Endothelial cell of umbilical vein (primary cell): ENCODE data around the gene SOX8. TPM values are rescaled to one million over a fixed set of nuclear protein-coding genes. Genes with fewer than 3 reads are reported as not detected.

Source experiments
- BruUV-seq: library from RNA; stranded (reverse); fragments of 400-500 nt; replicated peaks from 2 replicates; lab custom pipeline; 2021; lab: Mats Ljungman, UMichigan
- CTCF ChIA-PET: fragments of 300-600, 350-600 bp; sonication (Branson Sonifier 250); formaldehyde crosslinking; loops from one replicate; lab custom pipeline; 2021; ENCODE audit warnings: antibody characterized with exemption, inconsistent platforms; lab: Charles Lee
- POLR2A ChIA-PET: fragments of 300-600, 350-600 bp; sonication (Branson Sonifier 250); formaldehyde crosslinking; loops from one replicate; lab custom pipeline; 2021; ENCODE audit warnings: antibody characterized with exemption, inconsistent platforms; lab: Charles Lee
- DNase-seq: peaks from one replicate; pipeline ENCODE4 v3.0.0-alpha.2; 2011; ENCODE audit warnings: low read depth, low spot score
- FAIRE-seq: peaks from 2 replicates; lab custom pipeline; 2011; peaks lifted over from hg19 to GRCh38; lab: Jason Lieb, UNC
- H2AFZ ChIP-seq: 2 replicates; pipeline ENCODE4 v1.6.0; 2012; ENCODE audit warnings: low read depth, low read length, control low read depth, inconsistent platforms
- H3K27ac ChIP-seq: 2 replicates; pipeline ENCODE4 v1.5.1; 2011; ENCODE audit warnings: low read depth, mild to moderate bottlenecking, control low read depth, low read length, moderate library complexity; ENCODE audit not compliant: insufficient read depth
- H3K27me3 ChIP-seq, 2 experiments: 2 replicates each; pipeline versions ENCODE4 v1.6.0 to v1.6.1; 2011; ENCODE audit warnings: low read length in 2 of 2, mixed read lengths in 1 of 2; ENCODE audit not compliant: control insufficient read depth in 2 of 2, insufficient read depth in 2 of 2
- H3K36me3 ChIP-seq, 2 experiments: 2 replicates in 1 of 2; 3 replicates in 1 of 2; pipeline ENCODE4 v1.5.1; 2011; ENCODE audit warnings: low read length in 2 of 2, mild to moderate bottlenecking in 1 of 2, moderate library complexity in 1 of 2; ENCODE audit not compliant: control insufficient read depth in 2 of 2, insufficient read depth in 2 of 2; ENCODE audit errors: extremely low read depth in 1 of 2
- H3K4me1 ChIP-seq: 3 replicates; pipeline ENCODE4 v1.5.1; 2011; ENCODE audit warnings: mild to moderate bottlenecking, low read length; ENCODE audit not compliant: control insufficient read depth, insufficient read depth; ENCODE audit errors: extremely low read depth
- H3K4me2 ChIP-seq: 2 replicates; pipeline ENCODE4 v1.6.1; 2011; ENCODE audit warnings: low read length, control low read depth, mixed read lengths; ENCODE audit not compliant: insufficient read depth
- H3K4me3 ChIP-seq, 3 experiments: fragments of 200-600 bp in 1 of 3; sonication (generic), shearing (Covaris generic) in 1 of 3; replicated peaks in 1 of 3; 2 replicates each; pipeline ENCODE4 v1.5.1; 2011 to 2016; ENCODE audit warnings: control low read depth in 3 of 3, low read length in 3 of 3, mild to moderate bottlenecking in 2 of 3, inconsistent platforms in 1 of 3, low read depth in 1 of 3, moderate library complexity in 1 of 3; ENCODE audit not compliant: insufficient read depth in 1 of 3
- H3K79me2 ChIP-seq: 2 replicates; pipeline ENCODE4 v1.6.0; 2012; ENCODE audit warnings: low read length, inconsistent platforms; ENCODE audit not compliant: control insufficient read depth, insufficient read depth
- H3K9ac ChIP-seq: replicated peaks from 2 replicates; pipeline ENCODE3; 2011; ENCODE audit warnings: low read length, control low read depth; ENCODE audit not compliant: insufficient read depth; ENCODE audit errors: extremely low read depth
- H3K9me1 ChIP-seq: replicated peaks from 3 replicates; pipeline ENCODE4 v1.6.0; 2011; ENCODE audit warnings: mild to moderate bottlenecking, low read length; ENCODE audit not compliant: control insufficient read depth, insufficient read depth; ENCODE audit errors: extremely low read depth
- H3K9me3 ChIP-seq: replicated peaks from 2 replicates; pipeline ENCODE4 v1.5.1; 2012; ENCODE audit warnings: low read length, inconsistent platforms; ENCODE audit not compliant: control insufficient read depth, insufficient read depth
- H4K20me1 ChIP-seq: replicated peaks from 2 replicates; pipeline ENCODE3; 2011; ENCODE audit warnings: mild to moderate bottlenecking, low read length; ENCODE audit not compliant: control insufficient read depth, insufficient read depth; ENCODE audit errors: extremely low read depth
- EZH2 ChIP-seq: IDR thresholded peaks from 2 replicates; pipeline ENCODE4 v1.6.1; 2012; ENCODE audit warnings: borderline replicate concordance, low read depth, mild to moderate bottlenecking, moderate library complexity, low read length, inconsistent platforms; ENCODE audit not compliant: severe bottlenecking
- FOS ChIP-seq: IDR thresholded peaks from 2 replicates; pipeline ENCODE4 v1.6.1; 2011; ENCODE audit warnings: mild to moderate bottlenecking, low read length, moderate library complexity, borderline replicate concordance; ENCODE audit not compliant: insufficient read depth
- GATA2 ChIP-seq: IDR thresholded peaks from 2 replicates; pipeline ENCODE4 v1.7.0; 2011; ENCODE audit warnings: low read depth, mild to moderate bottlenecking, moderate library complexity, mixed read lengths, low read length; ENCODE audit not compliant: insufficient read length, insufficient read depth
- JUN ChIP-seq: IDR thresholded peaks from 2 replicates; pipeline ENCODE4 v1.6.1; 2011; ENCODE audit warnings: borderline replicate concordance, low read depth; ENCODE audit not compliant: insufficient read length, insufficient read depth
- MYC ChIP-seq: IDR thresholded peaks from one replicate; pipeline ENCODE4 v1.6.1; 2011; ENCODE audit warnings: mild to moderate bottlenecking, low read depth, low read length
- POLR2A ChIP-seq: IDR thresholded peaks from 2 replicates; pipeline ENCODE4 v1.6.1; 2012; ENCODE audit warnings: low read depth, mild to moderate bottlenecking, control low read depth, low read length
- POLR2AphosphoS5 ChIP-seq: IDR thresholded peaks from 2 replicates; pipeline ENCODE4 v1.6.1; 2012; ENCODE audit warnings: low read depth, mild to moderate bottlenecking, control low read depth, low read length, moderate library complexity; ENCODE audit not compliant: insufficient read depth
- dilution Hi-C: fragments of 300-500 bp; cut with MboI; formaldehyde crosslinking; loops from one replicate; pipeline ENCODE4 v1.15.0; 2019; ENCODE audit warnings: low sequenced_read_pairs; ENCODE audit not compliant: extremely low pct_ligation_motif_present
- intact Hi-C: fragments of 100-400 bp; cut with micrococcal nuclease; formaldehyde crosslinking; loops from one replicate; pipeline ENCODE4 v1.10.0; 2022
- polyA plus RNA-seq, 4 experiments: library from polyadenylated mRNA; depleted of rRNA in 3 of 4; stranded (reverse) in 3 of 4; unstranded in 1 of 4; fragments of >200 nt; gene quantifications; 2 replicates each; pipeline versions ENCODE4 v1.2.1 to v1.2.3, GENCODE V29; 2011 to 2012; ENCODE audit warnings: missing spikeins in 1 of 4
- total RNA-seq: library from RNA; stranded (reverse); gene quantifications from 2 replicates; pipeline ENCODE4 v1.2.3, GENCODE V29; 2021
- TF ChIP-seq, protein P1 (sequence below), 2 donors: IDR thresholded peaks; 1 replicate in 1 of 2; 2 replicates in 1 of 2; pipeline ENCODE4 v1.5.1; 2011; ENCODE audit warnings: low read length in 2 of 2, mild to moderate bottlenecking in 2 of 2, moderate library complexity in 2 of 2, control low read depth in 1 of 2, inconsistent platforms in 1 of 2, low read depth in 1 of 2; ENCODE audit not compliant: insufficient read depth in 1 of 2; ENCODE audit errors: extremely low read depth in 1 of 2
- TF ChIP-seq, protein P2 (sequence below): IDR thresholded peaks from 2 replicates; pipeline ENCODE4 v1.6.1; 2011; ENCODE audit not compliant: insufficient read depth, insufficient read length

SOX8 gene
- total and polyA plus RNA-seq, 2 donors (not counting 3 experiments of a cell fraction or from before 2014, with no cell fraction given), result 0.52 to 0.53 TPM

DNA sequence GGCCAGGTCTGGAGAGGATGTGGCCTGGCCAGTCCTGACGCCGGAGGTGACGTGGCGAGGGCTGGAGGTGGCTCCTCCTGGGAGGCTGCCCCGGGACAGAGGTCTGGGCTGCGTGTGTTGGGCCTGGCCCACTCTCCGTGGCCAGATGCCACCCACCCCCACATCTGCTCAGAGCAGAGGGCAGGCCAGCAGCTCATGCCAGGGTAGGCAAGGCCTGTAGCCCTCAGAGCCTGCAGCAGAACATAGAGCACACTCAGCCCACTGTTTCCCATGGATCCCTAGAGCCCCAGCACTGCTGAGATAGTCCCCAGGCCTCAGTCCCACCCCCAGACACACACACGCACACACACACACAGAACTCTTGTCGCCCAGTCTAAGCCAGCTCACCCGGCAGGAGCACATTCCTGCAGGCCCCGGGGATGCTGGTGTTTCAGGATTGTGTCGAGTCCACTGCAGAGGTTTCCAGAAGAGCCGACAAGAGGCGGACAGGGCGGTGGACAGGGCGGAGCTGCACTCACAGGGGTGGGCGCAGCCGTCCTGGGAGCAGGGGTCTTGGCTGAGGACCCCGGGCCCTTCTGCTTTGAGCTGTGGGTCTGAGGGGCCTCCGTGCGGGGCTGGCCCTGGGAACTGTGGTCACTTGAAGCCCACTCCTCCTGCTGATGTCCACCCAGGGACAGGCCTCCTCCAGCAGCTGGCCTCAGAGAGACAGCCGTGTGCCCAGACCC, 33.4 kb downstream of the SOX8 start:
- CTCF ChIA-PET, result no interaction called here

More for the DNA sequence above, 33.4 kb downstream of the SOX8 start:
- DNase-seq (no peak), FAIRE-seq (no peak)
- Histone ChIP-seq H3K79me2 (no peaks in the 10 kb centered on the region), H3K27ac (no peak overlapping the region), H4K20me1 (no peaks in the 10 kb centered on the region), H3K4me3 (no peak overlapping the region), H2AFZ (no peak overlapping the region), H3K9ac (no peak overlapping the region), H3K36me3 (no peaks in the 10 kb centered on the region), H3K9me1 (no peaks in the 10 kb centered on the region), H3K27me3 (no peaks in the 10 kb centered on the region), H3K9me3 (no peaks in the 10 kb centered on the region), H3K4me2 (no peak overlapping the region), H3K4me1 (no peaks in the 10 kb centered on the region)
- POLR2A ChIA-PET, result interaction anchor here (0.6 kb wide), 1 partner anchor 30 kb away, joined by 3 read pairs; no protein-coding TSS in a partner anchor
- no TSS peak for BruUV-seq
- dilution Hi-C loops (no loop called here), intact Hi-C loops (no loop called here)
- TF ChIP-seq JUN (no peak), EZH2 (no peak), POLR2AphosphoS5 (no peak), GATA2 (no peak), FOS (no peak), POLR2A (no peak), MYC (no peak)
- TF ChIP-seq, protein P1, sequence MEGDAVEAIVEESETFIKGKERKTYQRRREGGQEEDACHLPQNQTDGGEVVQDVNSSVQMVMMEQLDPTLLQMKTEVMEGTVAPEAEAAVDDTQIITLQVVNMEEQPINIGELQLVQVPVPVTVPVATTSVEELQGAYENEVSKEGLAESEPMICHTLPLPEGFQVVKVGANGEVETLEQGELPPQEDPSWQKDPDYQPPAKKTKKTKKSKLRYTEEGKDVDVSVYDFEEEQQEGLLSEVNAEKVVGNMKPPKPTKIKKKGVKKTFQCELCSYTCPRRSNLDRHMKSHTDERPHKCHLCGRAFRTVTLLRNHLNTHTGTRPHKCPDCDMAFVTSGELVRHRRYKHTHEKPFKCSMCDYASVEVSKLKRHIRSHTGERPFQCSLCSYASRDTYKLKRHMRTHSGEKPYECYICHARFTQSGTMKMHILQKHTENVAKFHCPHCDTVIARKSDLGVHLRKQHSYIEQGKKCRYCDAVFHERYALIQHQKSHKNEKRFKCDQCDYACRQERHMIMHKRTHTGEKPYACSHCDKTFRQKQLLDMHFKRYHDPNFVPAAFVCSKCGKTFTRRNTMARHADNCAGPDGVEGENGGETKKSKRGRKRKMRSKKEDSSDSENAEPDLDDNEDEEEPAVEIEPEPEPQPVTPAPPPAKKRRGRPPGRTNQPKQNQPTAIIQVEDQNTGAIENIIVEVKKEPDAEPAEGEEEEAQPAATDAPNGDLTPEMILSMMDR (IDR thresholded peaks at IDR 0.05; ENCODE audit: extremely low read depth in 1 of 2, insufficient read depth in 1 of 2, low read depth in 1 of 2, low read length in 2 of 2), result no peak
- TF ChIP-seq, protein P2, sequence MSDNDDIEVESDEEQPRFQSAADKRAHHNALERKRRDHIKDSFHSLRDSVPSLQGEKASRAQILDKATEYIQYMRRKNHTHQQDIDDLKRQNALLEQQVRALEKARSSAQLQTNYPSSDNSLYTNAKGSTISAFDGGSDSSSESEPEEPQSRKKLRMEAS, result no peak
